GM20000 (cell line): ENCODE measurements around the gene RPS18.
"Not testable (repeated sequence)": the region's sequence is repeated elsewhere in the genome, so short reads cannot be mapped to it uniquely, and the experiment has no call there.

ENCODE experiments used
- DNase-seq: peaks from one replicate; pipeline ENCODE4 v3.0.0; 2012; ENCODE audit warnings: low spot score
- CTCF ChIP-seq: IDR thresholded peaks from 2 replicates; pipeline ENCODE4 v1.5.1; 2012; ENCODE audit warnings: mild to moderate bottlenecking, control low read depth; ENCODE audit errors: extremely low read depth, missing control alignments

The RPS18 gene

GRCh38 chr6:33272275-33273128 is 627 bp downstream of the RPS18 start:
- DNase-seq = no peak
- no peak for TF ChIP-seq CTCF

GRCh38 chr6:33273129-33273923 is 1.5 kb downstream of the RPS18 start:
- no peak for TF ChIP-seq CTCF
- no peak for DNase-seq

GRCh38 chr6:33273924-33274902 is 2.3 kb downstream of the RPS18 start:
- no peak for TF ChIP-seq CTCF
- no peak for DNase-seq

GRCh38 chr6:33275795-33276580 is 4.1 kb downstream of the RPS18 start:
- not testable (repeated sequence) for DNase-seq

- no peak for DNase-seq
- no peak for TF ChIP-seq CTCF
Measured at GRCh38 chr6:33276581-33276863, 4.6 kb downstream of the RPS18 start.

GRCh38 chr6:33276864-33277662 is 5.2 kb downstream of the RPS18 start, which contains the start of gene B3GALT4:
Gene B3GALT4 (plus strand): TSS chr6:33277123. CDS start chr6:33277420, 297 bp downstream.
- TF ChIP-seq CTCF = peak; percentile 13

More at GRCh38 chr6:33276864-33277662, 5.2 kb downstream of the RPS18 start, which contains the start of gene B3GALT4:
- DNase-seq = peak; percentile 89
